Glutamatergic neuron (in vitro differentiated cells): ENCODE measurements around the gene ZDHHC13. TPM values are rescaled to one million over a fixed set of nuclear protein-coding genes. Genes with fewer than 3 reads are reported as not detected.

Experiments used
- DNase-seq: peaks from one replicate; pipeline ENCODE4 v3.0.0; 2022
- H3K27ac Mint-ChIP-seq: one replicate; pipeline ENCODE4 v1.8.0; 2020; ENCODE audit warnings: mild to moderate bottlenecking, mixed read lengths, inconsistent platforms; ENCODE audit not compliant: unreplicated experiment
- H3K27me3 Mint-ChIP-seq: one replicate; pipeline ENCODE4 v1.8.0; 2020; ENCODE audit warnings: mild to moderate bottlenecking, moderate library complexity, mixed read lengths, inconsistent platforms; ENCODE audit not compliant: unreplicated experiment
- H3K36me3 Mint-ChIP-seq: one replicate; pipeline ENCODE4 v1.8.0; 2020; ENCODE audit warnings: mild to moderate bottlenecking, mixed read lengths, inconsistent platforms; ENCODE audit not compliant: unreplicated experiment
- H3K4me1 Mint-ChIP-seq: one replicate; pipeline ENCODE4 v1.8.0; 2020; ENCODE audit warnings: mild to moderate bottlenecking, low read depth, mixed read lengths, inconsistent platforms; ENCODE audit not compliant: unreplicated experiment
- H3K4me3 Mint-ChIP-seq: one replicate; pipeline ENCODE4 v1.8.0; 2020; ENCODE audit warnings: mild to moderate bottlenecking, mixed read lengths, inconsistent platforms; ENCODE audit not compliant: unreplicated experiment
- H3K9me3 Mint-ChIP-seq: one replicate; pipeline ENCODE4 v1.8.0; 2020; ENCODE audit warnings: mild to moderate bottlenecking, moderate library complexity, mixed read lengths, inconsistent platforms; ENCODE audit not compliant: unreplicated experiment
- CTCF ChIP-seq: fragments of 200-600 bp; sonication (generic); IDR thresholded peaks from one replicate; pipeline ENCODE4 v1.5.0; 2021; ENCODE audit not compliant: partially characterized antibody, unreplicated experiment
- total RNA-seq: library from RNA; stranded (reverse); fragmentation: NEBNext Ultra II Directional; extraction: Animal tissue kit (Norgen Biotek cat#: 25700); gene quantifications from one replicate; pipeline ENCODE4 v1.2.1, GENCODE V29; 2021; ENCODE audit not compliant: unreplicated experiment

The ZDHHC13 gene
- total RNA-seq, 1 donor from 2014 or later: 21.9 TPM

- H3K36me3 Mint-ChIP-seq: no peaks in the 10 kb centered on the region
- TF ChIP-seq CTCF: no peak
- H3K27ac Mint-ChIP-seq: no peak overlapping the region
- H3K4me1 Mint-ChIP-seq: no peaks in the 10 kb centered on the region
- H3K27me3 Mint-ChIP-seq: no peaks in the 10 kb centered on the region
- no peak overlapping the region for H3K4me3 Mint-ChIP-seq
- DNase-seq: no peak
- H3K9me3 Mint-ChIP-seq: no peaks in the 10 kb centered on the region
Observed at GRCh38 chr11:19216021-19216420, 99.1 kb downstream of the ZDHHC13 start.

GRCh38 chr11:19216709-19217374 is 99.9 kb downstream of the ZDHHC13 start:
- H3K4me1 Mint-ChIP-seq: no peaks in the 10 kb centered on the region
- no peak for DNase-seq
- H3K9me3 Mint-ChIP-seq: no peaks in the 10 kb centered on the region
- H3K27ac Mint-ChIP-seq: no peak overlapping the region
- H3K4me3 Mint-ChIP-seq: no peak overlapping the region
- H3K27me3 Mint-ChIP-seq: no peaks in the 10 kb centered on the region
- H3K36me3 Mint-ChIP-seq: no peaks in the 10 kb centered on the region
- TF ChIP-seq CTCF: no peak

GRCh38 chr11:19218216-19218615 is 101.2 kb downstream of the ZDHHC13 start:
- H3K9me3 Mint-ChIP-seq: no peaks in the 10 kb centered on the region
- no peaks in the 10 kb centered on the region for H3K4me1 Mint-ChIP-seq
- H3K4me3 Mint-ChIP-seq: no peak overlapping the region
- no peaks in the 10 kb centered on the region for H3K27me3 Mint-ChIP-seq
- no peaks in the 10 kb centered on the region for H3K36me3 Mint-ChIP-seq
- no peak overlapping the region for H3K27ac Mint-ChIP-seq
- no peak for DNase-seq
- TF ChIP-seq CTCF: no peak

- Mint-ChIP-seq H3K27me3 (no peaks in the 10 kb centered on the region), H3K9me3 (no peaks in the 10 kb centered on the region), H3K4me1 (no peaks in the 10 kb centered on the region), H3K4me3 (no peak overlapping the region), H3K27ac (no peak overlapping the region), H3K36me3 (no peaks in the 10 kb centered on the region)
- DNase-seq: no peak
- TF ChIP-seq CTCF: no peak
Observed at GRCh38 chr11:19218786-19219460, 102.0 kb downstream of the ZDHHC13 start.
